H9 (cell line): ENCODE measurements around the gene GPAT3. TPM values are rescaled to one million over a fixed set of nuclear protein-coding genes. Genes with fewer than 3 reads are reported as not detected.
"Not testable (repeated sequence)": the region's sequence is repeated elsewhere in the genome, so short reads cannot be mapped to it uniquely, and the experiment has no call there.

Source experiments
- DNase-seq: peaks from one replicate; pipeline ENCODE4 v3.0.0-alpha.2; 2017
- H2AFZ ChIP-seq: one replicate; pipeline ENCODE4 v1.6.1; 2013; ENCODE audit warnings: mild to moderate bottlenecking, low read length, control low read depth, moderate library complexity
- H2AK5ac ChIP-seq: 2 replicates; pipeline ENCODE4 v1.6.1; 2013; ENCODE audit warnings: low read length, control low read depth, mixed read lengths; ENCODE audit not compliant: insufficient read length
- H2BK120ac ChIP-seq: one replicate; pipeline ENCODE4 v1.6.1; 2013; ENCODE audit warnings: low read depth, mild to moderate bottlenecking, low read length, control low read depth, inconsistent platforms; ENCODE audit not compliant: poor library complexity, severe bottlenecking
- H2BK12ac ChIP-seq: 2 replicates; pipeline ENCODE4 v1.6.1; 2013; ENCODE audit warnings: low read length, control low read depth, mixed read lengths, low read depth; ENCODE audit not compliant: insufficient read length
- H2BK15ac ChIP-seq: 2 replicates; pipeline ENCODE4 v1.6.1; 2013; ENCODE audit warnings: low read depth, low read length, control low read depth
- H2BK20ac ChIP-seq: one replicate; pipeline ENCODE4 v1.6.1; 2013; ENCODE audit warnings: low read depth, mild to moderate bottlenecking, low read length, control low read depth, inconsistent platforms; ENCODE audit not compliant: poor library complexity, severe bottlenecking
- H2BK5ac ChIP-seq: 2 replicates; pipeline ENCODE4 v1.6.1; 2013; ENCODE audit warnings: low read length, control low read depth, mixed read lengths; ENCODE audit not compliant: insufficient read length
- H3K14ac ChIP-seq: 2 replicates; pipeline ENCODE4 v1.6.1; 2013; ENCODE audit warnings: low read length, control low read depth; ENCODE audit not compliant: insufficient read depth
- H3K18ac ChIP-seq: 2 replicates; pipeline ENCODE4 v1.6.1; 2013; ENCODE audit warnings: low read depth, mild to moderate bottlenecking, mixed read lengths, low read length, control low read depth; ENCODE audit not compliant: insufficient read length
- H3K23ac ChIP-seq: 2 replicates; pipeline ENCODE4 v1.6.1; 2013; ENCODE audit warnings: low read length, control low read depth, mixed read lengths, low read depth; ENCODE audit not compliant: insufficient read length
- H3K23me2 ChIP-seq: 2 replicates; pipeline ENCODE4 v1.6.1; 2013; ENCODE audit warnings: low read depth, mild to moderate bottlenecking, mixed read lengths, low read length, control low read depth; ENCODE audit not compliant: insufficient read length, poor library complexity, severe bottlenecking
- H3K27ac ChIP-seq: 2 replicates; pipeline ENCODE4 v1.5.1; 2013; ENCODE audit warnings: low read length, control low read depth, mixed read lengths, low read depth; ENCODE audit not compliant: insufficient read length
- H3K27me3 ChIP-seq: 2 replicates; pipeline ENCODE4 v1.6.1; 2013; ENCODE audit warnings: low read length, control low read depth, inconsistent platforms; ENCODE audit not compliant: insufficient read depth
- H3K4ac ChIP-seq: 2 replicates; pipeline ENCODE4 v1.6.1; 2013; ENCODE audit warnings: low read depth, mild to moderate bottlenecking, control low read depth, inconsistent platforms, low read length, moderate library complexity
- H3K4me1 ChIP-seq: 2 replicates; pipeline ENCODE4 v1.6.1; 2013; ENCODE audit warnings: low read length, control low read depth, inconsistent platforms; ENCODE audit not compliant: insufficient read depth
- H3K4me2 ChIP-seq: 2 replicates; pipeline ENCODE4 v1.6.1; 2013; ENCODE audit warnings: low read length, control low read depth, mixed read lengths; ENCODE audit not compliant: insufficient read length, insufficient read depth
- H3K56ac ChIP-seq: 2 replicates; pipeline ENCODE4 v1.6.1; 2013; ENCODE audit warnings: low read depth, mild to moderate bottlenecking, mixed read lengths, low read length, control low read depth; ENCODE audit not compliant: insufficient read length
- H3K79me1 ChIP-seq: 2 replicates; pipeline ENCODE4 v1.6.1; 2013; ENCODE audit warnings: low read depth, mild to moderate bottlenecking, moderate library complexity, low read length, control low read depth, inconsistent platforms; ENCODE audit not compliant: insufficient read depth, poor library complexity, severe bottlenecking
- H3K79me2 ChIP-seq: 2 replicates; pipeline ENCODE4 v1.6.1; 2013; ENCODE audit warnings: low read length, control low read depth, inconsistent platforms; ENCODE audit not compliant: insufficient read depth
- H3K9ac ChIP-seq: 2 replicates; pipeline ENCODE4 v1.6.1; 2013; ENCODE audit warnings: low read length, control low read depth, mixed read lengths; ENCODE audit not compliant: insufficient read length; ENCODE audit errors: extremely low read depth
- H3K9me3 ChIP-seq: one replicate; pipeline ENCODE4 v1.6.1; 2013; ENCODE audit warnings: low read depth, low read length, inconsistent platforms; ENCODE audit not compliant: control insufficient read depth
- H3T11ph ChIP-seq: one replicate; pipeline ENCODE4 v1.6.1; 2013; ENCODE audit warnings: mild to moderate bottlenecking, low read length, control low read depth, inconsistent platforms
- H4K20me1 ChIP-seq: one replicate; pipeline ENCODE4 v1.6.1; 2013; ENCODE audit not compliant: control insufficient read depth, insufficient read length, insufficient read depth
- H4K5ac ChIP-seq: 2 replicates; pipeline ENCODE4 v1.6.1; 2013; ENCODE audit warnings: low read depth, mild to moderate bottlenecking, mixed read lengths, low read length, control low read depth; ENCODE audit not compliant: insufficient read length
- H4K8ac ChIP-seq: replicated peaks from 2 replicates; pipeline ENCODE4 v1.6.1; 2013; ENCODE audit warnings: low read length, control low read depth, mixed read lengths, low read depth; ENCODE audit not compliant: insufficient read length
- H4K91ac ChIP-seq: 2 replicates; pipeline ENCODE4 v1.6.1; 2013; ENCODE audit warnings: low read depth, mild to moderate bottlenecking, moderate library complexity, mixed read lengths, low read length, control low read depth; ENCODE audit not compliant: insufficient read length
- H3K27ac Mint-ChIP-seq, 3 experiments: 2 replicates in 2 of 3; 3 replicates in 1 of 3; pipeline ENCODE4 v1.8.0; 2020 to 2021; ENCODE audit warnings: mixed read lengths in 3 of 3, mild to moderate bottlenecking in 1 of 3, moderate library complexity in 1 of 3
- H3K27me3 Mint-ChIP-seq: 2 replicates; pipeline ENCODE4 v1.8.0; 2021; ENCODE audit warnings: low read depth, mild to moderate bottlenecking, moderate library complexity, mixed read lengths
- H3K36me3 Mint-ChIP-seq, 3 experiments: 2 replicates in 2 of 3; 3 replicates in 1 of 3; pipeline ENCODE4 v1.8.0; 2020 to 2021; ENCODE audit warnings: low read depth in 3 of 3, mixed read lengths in 3 of 3; ENCODE audit not compliant: insufficient read depth in 1 of 3
- H3K4me1 Mint-ChIP-seq, 2 experiments: 2 replicates each; pipeline ENCODE4 v1.8.0; 2020; ENCODE audit warnings: mixed read lengths in 2 of 2
- H3K4me3 Mint-ChIP-seq, 2 experiments: 2 replicates in 1 of 2; 3 replicates in 1 of 2; pipeline ENCODE4 v1.8.0; 2020 to 2021; ENCODE audit warnings: mild to moderate bottlenecking in 2 of 2, mixed read lengths in 2 of 2, moderate library complexity in 1 of 2
- H3K9me3 Mint-ChIP-seq, 2 experiments: 2 replicates in 1 of 2; 3 replicates in 1 of 2; pipeline ENCODE4 v1.8.0; 2020; ENCODE audit warnings: mild to moderate bottlenecking in 2 of 2, mixed read lengths in 2 of 2, moderate library complexity in 1 of 2
- whole genome bisulfite sequencing: extraction: QIAGEN DNeasy Blood & Tissue Kit; methylation state at CpG from one replicate; pipeline ENCODE4 v1.1.7; 2013; ENCODE audit warnings: missing lambda C conversion rate, low lambda C conversion rate, mixed read lengths; ENCODE audit not compliant: insufficient read length; ENCODE audit errors: extremely low coverage; 5-methylcytosine and 5-hydroxymethylcytosine counted together
- total RNA-seq: library from RNA; stranded (reverse); gene quantifications from 2 replicates; pipeline ENCODE4 v1.2.1, GENCODE V29; 2021
- TF ChIP-seq, protein P1 (sequence below): fragments of 200-600 bp; sonication (generic); conservative IDR thresholded peaks from 3 replicates; pipeline ENCODE4 v1.8.0; 2021; ENCODE audit warnings: antibody characterized with exemption, mild to moderate bottlenecking

GPAT3 gene
- total RNA-seq, 1 experiment from 2014 or later = 1.8 TPM

DNA sequence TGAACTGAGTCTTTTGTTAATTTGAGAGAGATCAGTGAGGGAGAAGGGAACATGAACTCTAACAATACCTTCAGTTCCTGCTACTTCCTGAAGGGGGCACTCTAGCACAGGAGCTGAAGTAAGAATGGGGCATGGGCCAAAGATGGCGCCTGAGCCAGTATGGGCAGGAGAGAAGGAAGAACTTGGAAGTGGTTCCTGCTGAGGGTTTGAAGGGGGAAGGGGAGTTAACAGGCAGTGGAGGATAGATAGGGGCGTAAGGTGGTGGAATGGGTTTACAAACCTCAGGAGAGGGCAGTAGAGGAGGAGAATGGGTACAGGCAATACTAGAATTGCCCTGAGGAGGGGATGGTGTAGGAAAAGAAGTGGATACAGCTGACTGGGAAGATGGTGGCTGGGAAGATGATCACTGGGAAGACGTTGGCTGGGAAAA, 26.7 kb upstream of the GPAT3 start:
- H4K91ac ChIP-seq, H3K9me3 Mint-ChIP-seq, H2BK15ac ChIP-seq, H3K79me2 ChIP-seq, H3K9ac ChIP-seq, H2BK20ac ChIP-seq, H3K27me3 Mint-ChIP-seq, H3K4me3 Mint-ChIP-seq, H4K5ac ChIP-seq, H2BK120ac ChIP-seq, H3K4me1 Mint-ChIP-seq, H3K23ac ChIP-seq, H3K23me2 ChIP-seq, H3T11ph ChIP-seq, H2BK5ac ChIP-seq, H3K4ac ChIP-seq, H4K20me1 ChIP-seq, H3K56ac ChIP-seq, H3K14ac ChIP-seq, H3K4me2 ChIP-seq, H2AK5ac ChIP-seq, H2BK12ac ChIP-seq, H3K27me3 ChIP-seq, H3K79me1 ChIP-seq, H3K27ac ChIP-seq, H3K9me3 ChIP-seq, H3K4me1 ChIP-seq, H3K36me3 Mint-ChIP-seq: not testable (repeated sequence)
- peak overlapping the region in 1 of 3 experiments; percentile 77; a peak in 2 of 7 replicates for H3K27ac Mint-ChIP-seq
- Histone ChIP-seq H2AFZ (peak overlapping the region; percentile 94), H4K8ac (peak overlapping the region; percentile 72), H3K18ac (peak overlapping the region; percentile 51)
- peak; percentile 65 for DNase-seq
- no CpG with 5 or more reads among the region's 3 CpGs for WGBS
- TF ChIP-seq, protein P1, sequence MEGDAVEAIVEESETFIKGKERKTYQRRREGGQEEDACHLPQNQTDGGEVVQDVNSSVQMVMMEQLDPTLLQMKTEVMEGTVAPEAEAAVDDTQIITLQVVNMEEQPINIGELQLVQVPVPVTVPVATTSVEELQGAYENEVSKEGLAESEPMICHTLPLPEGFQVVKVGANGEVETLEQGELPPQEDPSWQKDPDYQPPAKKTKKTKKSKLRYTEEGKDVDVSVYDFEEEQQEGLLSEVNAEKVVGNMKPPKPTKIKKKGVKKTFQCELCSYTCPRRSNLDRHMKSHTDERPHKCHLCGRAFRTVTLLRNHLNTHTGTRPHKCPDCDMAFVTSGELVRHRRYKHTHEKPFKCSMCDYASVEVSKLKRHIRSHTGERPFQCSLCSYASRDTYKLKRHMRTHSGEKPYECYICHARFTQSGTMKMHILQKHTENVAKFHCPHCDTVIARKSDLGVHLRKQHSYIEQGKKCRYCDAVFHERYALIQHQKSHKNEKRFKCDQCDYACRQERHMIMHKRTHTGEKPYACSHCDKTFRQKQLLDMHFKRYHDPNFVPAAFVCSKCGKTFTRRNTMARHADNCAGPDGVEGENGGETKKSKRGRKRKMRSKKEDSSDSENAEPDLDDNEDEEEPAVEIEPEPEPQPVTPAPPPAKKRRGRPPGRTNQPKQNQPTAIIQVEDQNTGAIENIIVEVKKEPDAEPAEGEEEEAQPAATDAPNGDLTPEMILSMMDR = peak; percentile 88
